H1 (cell line): ENCODE measurements around the gene ATP6V1B1. TPM values are rescaled to one million over a fixed set of nuclear protein-coding genes. Genes with fewer than 3 reads are reported as not detected.

Experiments used
- CTCF ChIA-PET: fragments of 300-600 bp; sonication (Branson Sonifier 250); formaldehyde crosslinking; loops from one replicate; lab custom pipeline; 2021; ENCODE audit not compliant: partially characterized antibody; lab: Charles Lee
- POLR2A ChIA-PET: fragments of 300-600 bp; sonication (Branson Sonifier 250); formaldehyde crosslinking; loops from one replicate; lab custom pipeline; 2021; ENCODE audit warnings: inconsistent platforms; ENCODE audit not compliant: partially characterized antibody; lab: Charles Lee
- DNase-seq, 2 experiments: peaks; one replicate each; pipeline versions ENCODE4 v3.0.0 to v3.0.0-alpha.2; 2010 to 2022; ENCODE audit warnings: low spot score in 2 of 2, low read depth in 1 of 2, mixed read lengths in 1 of 2
- FAIRE-seq: peaks from 2 replicates; lab custom pipeline; 2011; peaks lifted over from hg19 to GRCh38; lab: Jason Lieb, UNC
- H2AFZ ChIP-seq: 2 replicates; pipeline ENCODE4 v1.8.1; 2012; ENCODE audit warnings: low read length, inconsistent platforms
- H2AK5ac ChIP-seq: 2 replicates; pipeline ENCODE4 v1.6.1; 2013; ENCODE audit warnings: low read depth, low read length
- H2BK120ac ChIP-seq: replicated peaks from 2 replicates; pipeline ENCODE3; 2013; ENCODE audit warnings: low read depth, low read length, inconsistent platforms
- H2BK12ac ChIP-seq: 2 replicates; pipeline ENCODE4 v1.6.1; 2013; ENCODE audit warnings: low read depth, low read length
- H2BK15ac ChIP-seq: 2 replicates; pipeline ENCODE4 v1.6.1; 2013; ENCODE audit warnings: low read length
- H2BK20ac ChIP-seq: 2 replicates; pipeline ENCODE4 v1.6.1; 2013; ENCODE audit warnings: low read length
- H2BK5ac ChIP-seq: 2 replicates; pipeline ENCODE4 v1.6.1; 2013; ENCODE audit warnings: low read depth, low read length
- H3K14ac ChIP-seq: 2 replicates; pipeline ENCODE4 v1.6.1; 2013; ENCODE audit warnings: inconsistent platforms; ENCODE audit not compliant: insufficient read length
- H3K18ac ChIP-seq: 2 replicates; pipeline ENCODE4 v1.6.1; 2013; ENCODE audit warnings: low read length; ENCODE audit errors: extremely low read depth
- H3K23ac ChIP-seq: 2 replicates; pipeline ENCODE4 v1.6.1; 2013; ENCODE audit warnings: inconsistent platforms; ENCODE audit not compliant: insufficient read length
- H3K23me2 ChIP-seq: 2 replicates; pipeline ENCODE4 v1.6.1; 2013; ENCODE audit warnings: low read depth, low read length
- H3K27ac ChIP-seq: 2 replicates; pipeline ENCODE4 v1.6.1; 2011; ENCODE audit warnings: low read depth, low read length, inconsistent platforms
- H3K27me3 ChIP-seq, 4 experiments: replicated peaks in 1 of 4; 1 replicate in 1 of 4; 2 replicates in 3 of 4; pipeline versions ENCODE4 v1.6.1 to v1.8.1; 2011 to 2013; ENCODE audit warnings: low read length in 3 of 4, mild to moderate bottlenecking in 3 of 4, inconsistent platforms in 2 of 4, mixed read lengths in 2 of 4, moderate library complexity in 1 of 4; ENCODE audit not compliant: control insufficient read depth in 3 of 4, insufficient read depth in 3 of 4; ENCODE audit errors: extremely low read depth in 1 of 4
- H3K36me3 ChIP-seq, 4 experiments: 2 replicates each; pipeline versions ENCODE4 v1.6.1 to v1.8.1; 2011 to 2013; ENCODE audit warnings: mild to moderate bottlenecking in 4 of 4, low read length in 3 of 4, moderate library complexity in 2 of 4, control low read depth in 1 of 4, inconsistent platforms in 1 of 4; ENCODE audit not compliant: insufficient read depth in 4 of 4, control insufficient read depth in 2 of 4
- H3K4ac ChIP-seq: replicated peaks from 2 replicates; pipeline ENCODE3; 2013; ENCODE audit warnings: low read length, low read depth, mixed read lengths, inconsistent platforms; ENCODE audit not compliant: insufficient read length
- H3K4me1 ChIP-seq, 4 experiments: replicated peaks in 1 of 4; 1 replicate in 1 of 4; 2 replicates in 3 of 4; pipeline versions ENCODE4 v1.6.1 to v1.8.1; 2011 to 2013; ENCODE audit warnings: low read length in 3 of 4, inconsistent platforms in 2 of 4, mixed read lengths in 1 of 4; ENCODE audit not compliant: insufficient read depth in 4 of 4, control insufficient read depth in 3 of 4
- H3K4me2 ChIP-seq, 2 experiments: 2 replicates each; pipeline versions ENCODE4 v1.6.1 to v1.8.1; 2011 to 2013; ENCODE audit warnings: low read depth in 2 of 2, low read length in 2 of 2, control low read depth in 1 of 2, inconsistent platforms in 1 of 2, mild to moderate bottlenecking in 1 of 2; ENCODE audit not compliant: insufficient read depth in 1 of 2
- H3K4me3 ChIP-seq, 4 experiments: fragments of 200-600, 300-600 bp in 1 of 4; sonication (generic), shearing (Covaris generic), sonication (Bioruptor Twin) in 1 of 4; 2 replicates each; pipeline versions ENCODE4 v1.5.1 to v1.8.1; 2011 to 2016; ENCODE audit warnings: low read length in 4 of 4, low read depth in 3 of 4, control low read depth in 2 of 4, inconsistent platforms in 2 of 4, mild to moderate bottlenecking in 2 of 4, mixed read lengths in 1 of 4, moderate library complexity in 1 of 4; ENCODE audit not compliant: insufficient read depth in 2 of 4; ENCODE audit errors: extremely low read depth in 1 of 4
- H3K56ac ChIP-seq: replicated peaks from 2 replicates; pipeline ENCODE3; 2013; ENCODE audit warnings: low read depth, mild to moderate bottlenecking, mixed read lengths, low read length, inconsistent platforms; ENCODE audit not compliant: insufficient read length
- H3K79me1 ChIP-seq: 2 replicates; pipeline ENCODE4 v1.6.1; 2013; ENCODE audit warnings: low read depth, low read length, control low read depth
- H3K79me2 ChIP-seq, 2 experiments: 2 replicates each; pipeline versions ENCODE4 v1.6.1 to v1.8.1; 2012 to 2013; ENCODE audit warnings: low read length in 2 of 2, mild to moderate bottlenecking in 2 of 2, inconsistent platforms in 1 of 2; ENCODE audit not compliant: insufficient read depth in 2 of 2, control insufficient read depth in 1 of 2
- H3K9ac ChIP-seq, 4 experiments: replicated peaks in 1 of 4; 1 replicate in 1 of 4; 2 replicates in 3 of 4; pipeline versions ENCODE4 v1.6.1 to v1.8.1; 2011 to 2013; ENCODE audit warnings: low read depth in 3 of 4, low read length in 3 of 4, control low read depth in 2 of 4, mild to moderate bottlenecking in 2 of 4, moderate library complexity in 2 of 4, inconsistent platforms in 1 of 4; ENCODE audit errors: extremely low read depth in 1 of 4
- H3K9me3 ChIP-seq, 2 experiments: 2 replicates each; pipeline versions ENCODE4 v1.6.1 to v1.8.1; 2012 to 2013; ENCODE audit warnings: mild to moderate bottlenecking in 2 of 2, moderate library complexity in 2 of 2, control low read depth in 1 of 2, inconsistent platforms in 1 of 2, low read depth in 1 of 2, low read length in 1 of 2, mixed read lengths in 1 of 2; ENCODE audit not compliant: insufficient read depth in 2 of 2
- H4K20me1 ChIP-seq, 2 experiments: replicated peaks in 1 of 2; 2 replicates each; pipeline versions ENCODE3 to v1.8.1; 2011 to 2013; ENCODE audit warnings: inconsistent platforms in 2 of 2, low read length in 2 of 2, mild to moderate bottlenecking in 1 of 2; ENCODE audit not compliant: insufficient read depth in 2 of 2, control insufficient read depth in 1 of 2
- H4K5ac ChIP-seq: 2 replicates; pipeline ENCODE4 v1.6.1; 2013; ENCODE audit warnings: low read length, low read depth, mixed read lengths, inconsistent platforms; ENCODE audit not compliant: insufficient read length
- H4K8ac ChIP-seq: 2 replicates; pipeline ENCODE4 v1.8.0; 2013; ENCODE audit warnings: mild to moderate bottlenecking, moderate library complexity, low read length, inconsistent platforms; ENCODE audit not compliant: insufficient read depth; ENCODE audit errors: extremely low read depth
- H4K91ac ChIP-seq: replicated peaks from 2 replicates; pipeline ENCODE3; 2013; ENCODE audit warnings: low read length, mixed read lengths, inconsistent platforms; ENCODE audit not compliant: insufficient read length
- CHD1 ChIP-seq: IDR thresholded peaks from 2 replicates; pipeline ENCODE4 v1.6.1; 2012; ENCODE audit warnings: low read depth, low read length, improper control_type of control experiment
- CTBP2 ChIP-seq: IDR thresholded peaks from 2 replicates; pipeline ENCODE4 v1.7.0; 2011; ENCODE audit warnings: borderline replicate concordance, mild to moderate bottlenecking, moderate library complexity, mixed read lengths, low read length; ENCODE audit not compliant: insufficient read depth, insufficient read length
- HDAC2 ChIP-seq, 2 experiments: fragments of 300-600 bp in 1 of 2; sonication (generic) in 1 of 2; IDR thresholded peaks; 2 replicates each; pipeline ENCODE4 v1.6.1; 2011 to 2012; ENCODE audit warnings: low read depth in 2 of 2, low read length in 2 of 2, mild to moderate bottlenecking in 2 of 2, moderate library complexity in 2 of 2, borderline replicate concordance in 1 of 2, inconsistent platforms in 1 of 2
- KDM4A ChIP-seq: IDR thresholded peaks from one replicate; pipeline ENCODE4 v1.7.1; 2012; ENCODE audit warnings: low read depth, mild to moderate bottlenecking, moderate library complexity, low read length, inconsistent platforms; ENCODE audit not compliant: severe bottlenecking
- KDM5A ChIP-seq: fragments of 200-600 bp; IDR thresholded peaks from 2 replicates; pipeline ENCODE4 v1.7.1; 2012; ENCODE audit warnings: mild to moderate bottlenecking, low read length, inconsistent platforms, mixed read lengths
- MAX ChIP-seq: IDR thresholded peaks from 2 replicates; pipeline ENCODE4 v1.6.1; 2012; ENCODE audit warnings: inconsistent platforms
- RAD21 ChIP-seq, 2 experiments: IDR thresholded peaks in 1 of 2; conservative IDR thresholded peaks in 1 of 2; 2 replicates each; pipeline ENCODE4 v1.6.1; 2011; ENCODE audit warnings: low read depth in 2 of 2, low read length in 2 of 2, improper control_type of control experiment in 1 of 2, inconsistent platforms in 1 of 2, mild to moderate bottlenecking in 1 of 2, moderate library complexity in 1 of 2
- SIX5 ChIP-seq: IDR thresholded peaks from 2 replicates; pipeline ENCODE4 v1.6.1; 2011; ENCODE audit warnings: mild to moderate bottlenecking, low read depth, low read length
- SP2 ChIP-seq: IDR thresholded peaks from 2 replicates; pipeline ENCODE4 v1.6.1; 2012; ENCODE audit warnings: mild to moderate bottlenecking, low read length, inconsistent platforms
- SP4 ChIP-seq: IDR thresholded peaks from 2 replicates; pipeline ENCODE4 v1.6.1; 2012; ENCODE audit warnings: low read length, inconsistent platforms
- TAF7 ChIP-seq: optimal IDR thresholded peaks from 2 replicates; pipeline ENCODE3; 2011; ENCODE audit warnings: low read depth, mild to moderate bottlenecking, inconsistent platforms, low read length, moderate library complexity, borderline replicate concordance
- WGBS, 2 experiments: shearing (Covaris generic) in 1 of 2; methylation state at CpG; one replicate each; pipeline versions ENCODE4 v1.1.6 to v1.1.7; 2013 to 2015; ENCODE audit warnings: low lambda C conversion rate in 2 of 2, mixed read lengths in 2 of 2, inconsistent platforms in 1 of 2, low coverage in 1 of 2, missing lambda C conversion rate in 1 of 2; ENCODE audit not compliant: insufficient replicate concordance in 2 of 2, insufficient coverage in 1 of 2, insufficient read length in 1 of 2; ENCODE audit errors: extremely low coverage in 1 of 2, missing lambda C conversion rate in 1 of 2; 5-methylcytosine and 5-hydroxymethylcytosine counted together
- polyA plus RNA-seq, 7 experiments: library from polyadenylated mRNA; depleted of rRNA in 3 of 7; stranded (reverse) in 5 of 7; unstranded in 2 of 7; fragments of >200 nt in 5 of 7; fragments of 200-250 nt in 2 of 7; gene quantifications; 1 replicate in 5 of 7; 2 replicates in 1 of 7; 4 replicates in 1 of 7; pipeline versions ENCODE4 v1.2.1 to v1.2.3, GENCODE V29; 2011 to 2013; ENCODE audit warnings: missing spikeins in 2 of 7, mixed read lengths in 2 of 7
- total RNA-seq: library from RNA; stranded (reverse); fragmentation: NEBNext Ultra II Directional; extraction: Animal tissue kit (Norgen Biotek cat#: 25700); gene quantifications from 2 replicates; pipeline ENCODE4 v1.2.1, GENCODE V29; 2021

ATP6V1B1 gene
- total and polyA plus RNA-seq, 2 of the 8 experiments (the other 6 are each of a cell fraction or from before 2014, with no cell fraction given) = not detected

GRCh38 chr2:70939839-70940580, 4.3 kb downstream of the ATP6V1B1 start:
- H3K23ac ChIP-seq = no peak overlapping the region
- H4K20me1 ChIP-seq = peaks cover 0 to 1% of the 10 kb centered on the region in 2 experiments
- peaks cover 7 to 53% (median 40%) of the 10 kb centered on the region in 4 experiments for H3K4me1 ChIP-seq
- no peak overlapping the region for H3K27ac ChIP-seq
- 0 out of 2 replicates have a peak overlapping the region, but pooled peaks have one; percentile 70 for H2BK12ac ChIP-seq
- H2BK15ac ChIP-seq = peak overlapping the region; percentile 88; the same call in 1 of the 2 replicates
- H2BK5ac ChIP-seq = 0 out of 2 replicates have a peak overlapping the region, but pooled peaks have one; percentile 54
- no peak overlapping the region for H2BK120ac ChIP-seq
- H3K14ac ChIP-seq = no peak overlapping the region
- no peak overlapping the region for H3K9ac ChIP-seq
- H3K79me1 ChIP-seq = no peaks in the 10 kb centered on the region
- 0 out of 2 replicates have a peak overlapping the region, but pooled peaks have one; percentile 86 for H2BK20ac ChIP-seq
- peak overlapping the region; percentile 60; the same call in 1 of the 2 replicates for H3K18ac ChIP-seq
- H2AK5ac ChIP-seq = no peak overlapping the region
- peaks cover 4 to 39% (median 32%) of the 10 kb centered on the region in 4 experiments for H3K27me3 ChIP-seq
- H3K4me2 ChIP-seq = peak overlapping the region; percentile 56 to 70; a peak in 3 of 4 replicates
- no peak overlapping the region for H3K4me3 ChIP-seq
- no peaks in the 10 kb centered on the region for H3K9me3 ChIP-seq
- H3K4ac ChIP-seq = no peak overlapping the region
- no peak overlapping the region for H4K8ac ChIP-seq
- H3K79me2 ChIP-seq = no peaks in the 10 kb centered on the region
- H3K36me3 ChIP-seq = no peaks in the 10 kb centered on the region
- H3K56ac ChIP-seq = no peak overlapping the region
- ChIA-PET CTCF (interaction anchor here (0.6 to 22.0 kb wide), 11 partner anchors 0 to 686 kb away, joined by 3 to 513 read pairs (median 7); partner anchors contain the start of genes ATP6V1B1 and FIGLA), POLR2A (interaction anchor here (2.2 kb wide), 1 partner anchor 9 kb away, joined by 8 read pairs; no protein-coding TSS in a partner anchor)
- peak in 1 of 2 experiments; percentile 44 for DNase-seq
- no peak for FAIRE-seq
- 81% methylated on average over 10 of the region's 10 CpGs; no CpG with 5 or more reads in 1 of the 2 experiments for WGBS, 2 experiments
- no peak overlapping the region for H4K91ac ChIP-seq
- peaks cover 3% of the 10 kb centered on the region; the same call in 1 of the 2 replicates for H3K23me2 ChIP-seq
- H2AFZ ChIP-seq = no peak overlapping the region
- no peak overlapping the region for H4K5ac ChIP-seq
- TF ChIP-seq SP2 = no peak
- no peak for TF ChIP-seq KDM5A
- no peak for TF ChIP-seq RAD21 (IDR thresholded peaks at IDR 0.05 in 1 of 2, conservative IDR thresholded peaks at IDR 0.05 in 1 of 2; ENCODE audit: low read depth in 2 of 2, low read length in 2 of 2)
- no peak for TF ChIP-seq HDAC2 (IDR thresholded peaks at IDR 0.05; ENCODE audit: borderline replicate concordance in 1 of 2, low read depth in 2 of 2, low read length in 2 of 2)
- TF ChIP-seq CHD1 = no peak
- no peak for TF ChIP-seq KDM4A
- TF ChIP-seq SIX5 = no peak
- no peak for TF ChIP-seq SP4
- TF ChIP-seq TAF7 = no peak
- TF ChIP-seq MAX = no peak
- no peak for TF ChIP-seq CTBP2
